PC-9 (cell line): ENCODE results near the gene NPIPA1.
"Not testable (repeated sequence)": the region's sequence is repeated elsewhere in the genome, so short reads cannot be mapped to it uniquely, and the experiment has no call there.

ENCODE experiments used
- CTCF ChIP-seq: fragments of 200-600 bp; sonication (generic); conservative IDR thresholded peaks from 2 replicates; pipeline ENCODE4 v1.6.1; 2017; ENCODE audit warnings: mixed run types, antibody characterized with exemption, mild to moderate bottlenecking, moderate library complexity
- EZH2 ChIP-seq: fragments of 200-600 bp; sonication (generic); IDR thresholded peaks from 2 replicates; pipeline ENCODE4 v1.8.0; 2017; ENCODE audit warnings: antibody characterized with exemption, low read depth

DNA sequence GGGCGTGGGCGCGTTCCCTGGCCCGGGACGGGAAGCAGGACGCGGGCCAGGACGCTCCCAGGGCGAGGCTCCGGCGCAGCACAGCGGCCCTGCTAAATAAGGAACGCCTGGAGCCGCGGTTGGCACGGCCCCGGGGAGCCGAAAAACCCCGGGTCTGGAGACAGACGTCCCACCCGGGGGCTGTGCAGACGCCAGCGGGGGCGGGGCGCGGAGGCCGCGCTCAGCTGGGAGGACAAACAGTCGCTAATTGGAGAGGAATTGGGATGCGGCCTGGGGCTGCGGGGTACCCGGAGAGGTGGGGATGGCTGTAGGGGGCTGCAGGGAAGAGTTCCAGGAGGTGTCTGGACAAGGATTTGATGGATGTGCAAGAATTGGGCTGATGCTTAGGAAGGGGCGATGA lies 25.3 kb upstream of the NPIPA1 start:
- TF ChIP-seq CTCF, EZH2: not testable (repeated sequence)
